Body of pancreas (tissue), 4 donors: Measurements from ENCODE around the gene NDUFA1.
"Not testable (repeated sequence)": the region's sequence is repeated elsewhere in the genome, so short reads cannot be mapped to it uniquely, and the experiment has no call there.

Experiments
- POLR2A ChIP-seq, 3 donors: fragments of 450-650 bp; IDR thresholded peaks; one replicate each; pipeline ENCODE4 v1.6.1; 2016; ENCODE audit warnings: antibody characterized with exemption in 3 of 3, mild to moderate bottlenecking in 2 of 3
- TF ChIP-seq, protein P1 (sequence below), 7 experiments: fragments of 450-650 bp in 4 of 7; fragments of 200-600 bp in 3 of 7; sonication (generic) in 3 of 7; IDR thresholded peaks; one replicate each; pipeline ENCODE4 v1.5.1; 2016 to 2019; ENCODE audit warnings: antibody characterized with exemption in 7 of 7

GRCh38 chrX:119922391-119922790 is 50.8 kb downstream of the NDUFA1 start:
- TF ChIP-seq, protein P1, sequence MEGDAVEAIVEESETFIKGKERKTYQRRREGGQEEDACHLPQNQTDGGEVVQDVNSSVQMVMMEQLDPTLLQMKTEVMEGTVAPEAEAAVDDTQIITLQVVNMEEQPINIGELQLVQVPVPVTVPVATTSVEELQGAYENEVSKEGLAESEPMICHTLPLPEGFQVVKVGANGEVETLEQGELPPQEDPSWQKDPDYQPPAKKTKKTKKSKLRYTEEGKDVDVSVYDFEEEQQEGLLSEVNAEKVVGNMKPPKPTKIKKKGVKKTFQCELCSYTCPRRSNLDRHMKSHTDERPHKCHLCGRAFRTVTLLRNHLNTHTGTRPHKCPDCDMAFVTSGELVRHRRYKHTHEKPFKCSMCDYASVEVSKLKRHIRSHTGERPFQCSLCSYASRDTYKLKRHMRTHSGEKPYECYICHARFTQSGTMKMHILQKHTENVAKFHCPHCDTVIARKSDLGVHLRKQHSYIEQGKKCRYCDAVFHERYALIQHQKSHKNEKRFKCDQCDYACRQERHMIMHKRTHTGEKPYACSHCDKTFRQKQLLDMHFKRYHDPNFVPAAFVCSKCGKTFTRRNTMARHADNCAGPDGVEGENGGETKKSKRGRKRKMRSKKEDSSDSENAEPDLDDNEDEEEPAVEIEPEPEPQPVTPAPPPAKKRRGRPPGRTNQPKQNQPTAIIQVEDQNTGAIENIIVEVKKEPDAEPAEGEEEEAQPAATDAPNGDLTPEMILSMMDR (IDR thresholded peaks at IDR 0.05), result not testable (repeated sequence)
- not testable (repeated sequence) for TF ChIP-seq POLR2A (IDR thresholded peaks at IDR 0.05)
